Activated B cell treated with CpG ODN at 0.5 μM for 24 hours (primary cell): ENCODE results near the gene CHAMP1. TPM values are rescaled to one million over a fixed set of nuclear protein-coding genes. Genes with fewer than 3 reads are reported as not detected.
A peak's percentile ranks its signal among the peaks of the same experiment; 100 is the strongest.
"Not testable (repeated sequence)": the region's sequence is repeated elsewhere in the genome, so short reads cannot be mapped to it uniquely, and the experiment has no call there.

Source experiments
- ATAC-seq: fragments of 200-7000 bp; cut with Tn5 transposase; one replicate; pipeline ENCODE4 v1.10.0; 2021; ENCODE audit warnings: low read depth, mild to moderate bottlenecking, moderate library complexity
- CTCF ChIA-PET: fragments of 350-600 bp; sonication (Branson Sonifier 250); formaldehyde crosslinking; loops from one replicate; lab custom pipeline; 2021; ENCODE audit warnings: antibody characterized with exemption; lab: Charles Lee
- POLR2A ChIA-PET: fragments of 350-600 bp; sonication (Branson Sonifier 250); formaldehyde crosslinking; loops from one replicate; lab custom pipeline; 2021; ENCODE audit warnings: antibody characterized with exemption; lab: Charles Lee
- DNase-seq: peaks from one replicate; pipeline ENCODE4 v3.0.0; 2022
- H3K27ac Mint-ChIP-seq: one replicate; pipeline ENCODE4 v1.8.0; 2020; ENCODE audit warnings: mixed read lengths
- H3K27me3 Mint-ChIP-seq: one replicate; pipeline ENCODE4 v1.8.0; 2021; ENCODE audit warnings: mixed read lengths
- H3K36me3 Mint-ChIP-seq: one replicate; pipeline ENCODE4 v1.8.0; 2021; ENCODE audit warnings: low read depth, mixed read lengths
- H3K4me1 Mint-ChIP-seq: one replicate; pipeline ENCODE4 v1.8.0; 2021; ENCODE audit warnings: mixed read lengths
- H3K4me3 Mint-ChIP-seq: one replicate; pipeline ENCODE4 v1.8.0; 2020; ENCODE audit warnings: mild to moderate bottlenecking, mixed read lengths
- H3K9me3 Mint-ChIP-seq: one replicate; pipeline ENCODE4 v1.8.0; 2020; ENCODE audit warnings: mixed read lengths
- intact Hi-C: fragments of 100-400 bp; cut with micrococcal nuclease; formaldehyde crosslinking; loops from one replicate; pipeline ENCODE4 v1.15.1; 2024
- total RNA-seq: library from RNA; stranded (reverse); gene quantifications from 2 replicates; pipeline ENCODE4 v1.2.3, GENCODE V29; 2022
- TF ChIP-seq, protein P1 (sequence below): fragments of 200-600 bp; IDR thresholded peaks from one replicate; pipeline ENCODE4 v1.8.0; 2022; ENCODE audit warnings: antibody characterized with exemption, mild to moderate bottlenecking

The CHAMP1 gene
- total RNA-seq, 1 donor from 2014 or later: 34.8 TPM

DNA sequence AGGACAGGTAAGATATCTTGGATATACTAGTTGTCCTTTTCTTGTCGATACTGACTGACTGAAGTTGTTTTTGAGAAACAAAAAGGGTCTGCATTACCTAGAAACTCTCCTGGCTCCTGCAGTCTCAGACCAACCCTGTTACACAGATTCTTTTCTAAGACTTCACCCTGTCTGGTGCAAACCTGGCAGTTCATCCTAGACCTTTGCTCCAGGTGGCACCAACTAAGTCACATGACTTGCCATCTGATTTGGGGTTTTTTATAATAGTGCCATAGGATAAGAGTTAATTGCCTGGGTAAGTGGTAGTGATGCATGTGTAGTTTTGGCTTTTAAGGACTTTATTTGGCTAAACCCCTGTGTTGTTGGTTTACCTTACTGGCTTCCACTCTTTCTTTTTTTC, 14.3 kb downstream of the CHAMP1 start:
- H3K27me3 Mint-ChIP-seq: no peaks in the 10 kb centered on the region
- H3K36me3 Mint-ChIP-seq: peaks cover 51% of the 10 kb centered on the region
- POLR2A ChIA-PET: no interaction called here
- H3K4me1 Mint-ChIP-seq: peaks cover 14% of the 10 kb centered on the region
- no peak overlapping the region for H3K4me3 Mint-ChIP-seq
- intact Hi-C loops: no loop called here
- no peak for ATAC-seq
- TF ChIP-seq, protein P1, sequence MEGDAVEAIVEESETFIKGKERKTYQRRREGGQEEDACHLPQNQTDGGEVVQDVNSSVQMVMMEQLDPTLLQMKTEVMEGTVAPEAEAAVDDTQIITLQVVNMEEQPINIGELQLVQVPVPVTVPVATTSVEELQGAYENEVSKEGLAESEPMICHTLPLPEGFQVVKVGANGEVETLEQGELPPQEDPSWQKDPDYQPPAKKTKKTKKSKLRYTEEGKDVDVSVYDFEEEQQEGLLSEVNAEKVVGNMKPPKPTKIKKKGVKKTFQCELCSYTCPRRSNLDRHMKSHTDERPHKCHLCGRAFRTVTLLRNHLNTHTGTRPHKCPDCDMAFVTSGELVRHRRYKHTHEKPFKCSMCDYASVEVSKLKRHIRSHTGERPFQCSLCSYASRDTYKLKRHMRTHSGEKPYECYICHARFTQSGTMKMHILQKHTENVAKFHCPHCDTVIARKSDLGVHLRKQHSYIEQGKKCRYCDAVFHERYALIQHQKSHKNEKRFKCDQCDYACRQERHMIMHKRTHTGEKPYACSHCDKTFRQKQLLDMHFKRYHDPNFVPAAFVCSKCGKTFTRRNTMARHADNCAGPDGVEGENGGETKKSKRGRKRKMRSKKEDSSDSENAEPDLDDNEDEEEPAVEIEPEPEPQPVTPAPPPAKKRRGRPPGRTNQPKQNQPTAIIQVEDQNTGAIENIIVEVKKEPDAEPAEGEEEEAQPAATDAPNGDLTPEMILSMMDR: no peak
- CTCF ChIA-PET: no interaction called here
- no peak for DNase-seq
- no peak overlapping the region for H3K27ac Mint-ChIP-seq
- H3K9me3 Mint-ChIP-seq: no peaks in the 10 kb centered on the region

DNA sequence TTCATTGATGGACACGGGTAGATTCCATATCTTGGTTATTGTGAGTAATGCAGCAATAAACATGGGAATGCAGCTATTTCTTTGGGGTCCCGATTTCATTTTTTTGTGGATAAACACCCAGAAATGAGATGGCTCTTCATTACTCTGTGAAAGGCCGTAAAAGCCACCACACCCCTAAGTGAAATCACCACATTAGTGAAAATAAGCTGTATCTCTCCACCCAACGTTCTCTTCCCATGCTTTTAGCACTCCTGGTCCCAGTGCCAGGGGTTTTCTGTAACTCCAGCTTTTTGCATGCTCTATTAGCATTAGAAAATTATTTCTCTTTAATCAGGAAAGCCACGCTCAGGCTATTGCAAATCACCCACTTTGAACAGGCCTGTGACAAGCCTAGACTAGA, 15.8 kb downstream of the CHAMP1 start:
- H3K36me3 Mint-ChIP-seq: peaks cover 36% of the 10 kb centered on the region
- DNase-seq (no peak), ATAC-seq (no peak)
- TF ChIP-seq, protein P1: no peak
- H3K27me3 Mint-ChIP-seq: no peaks in the 10 kb centered on the region
- H3K9me3 Mint-ChIP-seq: no peaks in the 10 kb centered on the region
- H3K4me3 Mint-ChIP-seq: no peak overlapping the region
- peaks cover 28% of the 10 kb centered on the region for H3K4me1 Mint-ChIP-seq
- ChIA-PET CTCF (no interaction called here), POLR2A (no interaction called here)
- intact Hi-C loops: no loop called here
- no peak overlapping the region for H3K27ac Mint-ChIP-seq

DNA sequence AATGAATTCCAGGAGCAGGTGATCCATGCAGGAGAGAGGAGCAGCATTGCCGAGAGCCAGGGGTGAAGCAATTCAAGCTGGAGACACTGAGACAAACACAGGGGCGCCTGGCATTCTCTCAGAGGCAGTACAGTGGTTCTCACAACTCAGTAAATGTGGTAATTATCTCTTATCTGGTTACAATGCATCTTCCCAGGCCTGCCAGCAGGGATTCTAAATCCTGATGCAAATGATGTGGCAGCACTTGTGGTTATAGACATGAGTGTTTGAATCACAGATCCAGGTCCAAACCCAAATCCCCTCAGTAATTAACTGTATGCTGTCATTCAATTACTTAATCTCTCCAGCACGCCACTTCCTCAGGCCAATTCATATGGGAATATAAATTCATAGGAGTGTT, 19.6 kb downstream of the CHAMP1 start:
- Mint-ChIP-seq H3K27ac (peak overlapping the region; percentile 74), H3K4me3 (peak overlapping the region; percentile 65), H3K4me1 (peaks cover 20% of the 10 kb centered on the region)
- H3K27me3 Mint-ChIP-seq, H3K9me3 Mint-ChIP-seq, H3K36me3 Mint-ChIP-seq, CTCF ChIA-PET, intact Hi-C loops, ATAC-seq, DNase-seq: not testable (repeated sequence)
- POLR2A ChIA-PET: interaction anchor here (1.2 to 1.7 kb wide), 2 partner anchors 20 to 52 kb away, joined by 5 to 7 read pairs; partner anchors contain the start of genes CHAMP1 and UPF3A

DNA sequence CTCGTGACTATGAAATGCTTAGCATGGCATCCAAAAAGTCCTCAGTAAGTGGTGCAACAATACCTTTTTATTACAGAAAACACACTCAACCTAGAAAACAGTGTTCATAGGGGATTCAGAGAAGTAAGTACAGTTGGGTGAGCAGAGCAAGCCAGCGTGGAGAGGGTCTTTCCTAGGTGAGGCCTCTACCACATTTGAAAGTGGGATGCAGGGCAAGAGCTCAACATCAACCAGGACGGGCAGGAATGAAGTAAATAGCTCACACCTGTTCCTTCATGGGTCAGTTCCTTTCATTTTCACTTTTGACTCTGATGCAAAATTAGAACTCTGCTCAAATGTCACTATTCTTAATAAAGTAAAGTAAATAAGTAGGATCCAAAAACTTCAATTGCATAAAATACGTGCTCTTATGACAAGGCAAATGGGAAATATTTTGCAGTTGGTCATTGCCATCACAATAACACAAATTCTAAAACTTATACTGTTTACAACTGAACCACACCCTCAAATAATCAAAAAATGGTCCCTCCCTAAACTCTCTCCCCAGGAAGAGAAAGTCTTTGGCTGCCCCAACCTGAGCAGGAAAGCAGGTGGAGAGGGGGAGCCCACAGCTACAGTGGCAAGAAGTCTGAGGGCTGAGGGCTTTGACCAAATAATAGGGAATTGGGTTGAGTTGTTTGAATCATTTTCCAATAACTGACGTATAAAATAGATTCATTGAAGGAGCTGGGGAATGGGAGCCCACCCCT, 20.2 kb downstream of the CHAMP1 start:
- CTCF ChIA-PET: no interaction called here
- TF ChIP-seq, protein P1: no peak

DNA sequence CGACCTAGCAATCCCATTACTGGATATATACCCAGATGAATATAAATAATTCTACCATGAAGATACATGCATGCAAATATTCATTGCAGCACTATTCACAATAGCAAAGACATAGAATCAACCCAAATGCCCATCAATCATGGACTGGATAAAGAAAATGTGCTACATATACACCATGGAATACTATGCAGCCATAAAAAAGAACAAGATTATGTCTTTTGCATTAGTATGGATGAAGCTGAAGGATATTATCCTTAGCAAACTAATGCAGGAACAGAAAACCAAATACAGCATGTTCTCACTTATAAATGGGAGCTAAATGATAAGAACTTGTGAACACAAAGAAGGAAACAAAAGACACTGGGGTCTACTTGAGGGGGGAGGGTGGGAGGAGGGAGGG, 22.2 kb downstream of the CHAMP1 start:
- POLR2A ChIA-PET: interaction anchor here (0.6 to 1.7 kb wide), 2 partner anchors 55 to 596 kb away, joined by 5 to 17 read pairs; partner anchors contain the start of gene UPF3A

More for the DNA sequence above, 20.2 kb downstream of the CHAMP1 start:
- Mint-ChIP-seq H3K4me3 (peak overlapping the region; percentile 65), H3K36me3 (peaks cover 1% of the 10 kb centered on the region), H3K27ac (peak overlapping the region; percentile 74), H3K9me3 (no peaks in the 10 kb centered on the region), H3K27me3 (no peaks in the 10 kb centered on the region), H3K4me1 (peaks cover 20% of the 10 kb centered on the region)
- peak; percentile 28 for ATAC-seq
- intact Hi-C loops: no loop called here
- DNase-seq: no peak
- POLR2A ChIA-PET: interaction anchor here (1.2 to 1.7 kb wide), 2 partner anchors 20 to 53 kb away, joined by 5 to 7 read pairs; partner anchors contain the start of genes CHAMP1 and UPF3A

DNA sequence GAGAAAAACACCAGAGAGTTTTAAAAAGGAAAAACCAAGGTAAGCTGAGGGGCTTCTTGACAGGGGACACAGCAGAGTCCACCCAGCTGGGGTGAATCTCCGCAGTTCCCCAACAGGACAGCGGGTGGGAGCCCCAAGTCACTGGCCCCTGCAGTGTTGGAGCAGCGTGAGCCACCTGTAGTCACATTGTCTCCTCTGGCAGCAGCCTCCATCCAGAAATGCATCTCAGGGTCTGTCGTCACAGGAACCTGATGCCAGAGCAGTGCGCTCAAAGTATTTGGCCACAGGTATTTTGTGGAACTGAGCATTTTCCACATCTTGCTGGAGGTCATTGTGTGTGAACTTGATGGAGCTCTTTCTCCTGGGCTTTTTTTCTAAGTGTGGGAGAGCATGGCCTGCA, 24.7 kb downstream of the CHAMP1 start:
- H3K4me3 Mint-ChIP-seq: no peak overlapping the region

More for the DNA sequence above, 22.2 kb downstream of the CHAMP1 start:
- H3K27ac Mint-ChIP-seq, ATAC-seq, DNase-seq, intact Hi-C loops, CTCF ChIA-PET, H3K36me3 Mint-ChIP-seq, H3K27me3 Mint-ChIP-seq, H3K4me3 Mint-ChIP-seq, H3K9me3 Mint-ChIP-seq: not testable (repeated sequence)
- H3K4me1 Mint-ChIP-seq: peaks cover 24% of the 10 kb centered on the region

More for the DNA sequence above, 24.7 kb downstream of the CHAMP1 start:
- CTCF ChIA-PET: no interaction called here
- Mint-ChIP-seq H3K4me1 (peaks cover 19% of the 10 kb centered on the region), H3K36me3 (no peaks in the 10 kb centered on the region), H3K9me3 (no peaks in the 10 kb centered on the region), H3K27ac (no peak overlapping the region), H3K27me3 (peaks cover 4% of the 10 kb centered on the region)
- POLR2A ChIA-PET: no interaction called here
- intact Hi-C loops: no loop called here
- ATAC-seq (no peak), DNase-seq (no peak)
- TF ChIP-seq, protein P1: no peak
